Stimulated activated CD8-positive, alpha-beta memory T cell treated with anti-CD3 and anti-CD28 coated beads, Interleukin-15, amount 100 ng/mL, for 4 hours (primary cell): Measurements from ENCODE around the gene VPS52.

Source experiments
- DNase-seq, 2 donors: peaks; one replicate each; pipeline ENCODE4 v3.0.0-alpha.2; 2020; ENCODE audit warnings: low read depth in 2 of 2

The VPS52 gene

DNA sequence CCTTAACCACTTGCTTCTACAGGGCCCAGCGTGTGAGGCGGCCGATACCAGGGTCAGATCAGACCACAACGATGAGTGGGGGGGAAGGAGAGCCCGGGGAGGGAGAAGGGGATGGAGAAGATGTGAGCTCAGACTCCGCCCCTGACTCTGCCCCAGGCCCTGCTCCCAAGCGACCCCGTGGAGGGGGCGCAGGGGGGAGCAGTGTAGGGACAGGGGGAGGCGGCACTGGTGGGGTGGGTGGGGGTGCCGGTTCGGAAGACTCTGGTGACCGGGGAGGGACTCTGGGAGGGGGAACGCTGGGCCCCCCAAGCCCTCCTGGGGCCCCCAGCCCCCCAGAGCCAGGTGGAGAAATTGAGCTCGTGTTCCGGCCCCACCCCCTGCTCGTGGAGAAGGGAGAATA lies 60.5 kb downstream of the VPS52 start:
- no peak for DNase-seq

DNA sequence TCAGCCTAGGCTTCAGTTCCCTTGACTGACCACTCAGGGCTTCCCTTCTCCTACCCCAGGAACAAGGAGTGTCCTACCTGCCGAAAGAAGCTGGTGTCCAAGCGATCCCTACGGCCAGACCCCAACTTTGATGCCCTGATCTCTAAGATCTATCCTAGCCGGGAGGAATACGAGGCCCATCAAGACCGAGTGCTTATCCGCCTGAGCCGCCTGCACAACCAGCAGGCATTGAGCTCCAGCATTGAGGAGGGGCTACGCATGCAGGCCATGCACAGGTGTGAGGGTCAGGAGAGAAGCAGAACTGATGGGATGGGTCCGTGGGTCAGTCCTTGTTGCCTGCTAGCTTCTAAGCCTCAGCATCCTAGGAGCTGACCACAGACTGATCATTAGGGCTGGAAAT lies 61.8 kb downstream of the VPS52 start:
- DNase-seq, result no peak

DNA sequence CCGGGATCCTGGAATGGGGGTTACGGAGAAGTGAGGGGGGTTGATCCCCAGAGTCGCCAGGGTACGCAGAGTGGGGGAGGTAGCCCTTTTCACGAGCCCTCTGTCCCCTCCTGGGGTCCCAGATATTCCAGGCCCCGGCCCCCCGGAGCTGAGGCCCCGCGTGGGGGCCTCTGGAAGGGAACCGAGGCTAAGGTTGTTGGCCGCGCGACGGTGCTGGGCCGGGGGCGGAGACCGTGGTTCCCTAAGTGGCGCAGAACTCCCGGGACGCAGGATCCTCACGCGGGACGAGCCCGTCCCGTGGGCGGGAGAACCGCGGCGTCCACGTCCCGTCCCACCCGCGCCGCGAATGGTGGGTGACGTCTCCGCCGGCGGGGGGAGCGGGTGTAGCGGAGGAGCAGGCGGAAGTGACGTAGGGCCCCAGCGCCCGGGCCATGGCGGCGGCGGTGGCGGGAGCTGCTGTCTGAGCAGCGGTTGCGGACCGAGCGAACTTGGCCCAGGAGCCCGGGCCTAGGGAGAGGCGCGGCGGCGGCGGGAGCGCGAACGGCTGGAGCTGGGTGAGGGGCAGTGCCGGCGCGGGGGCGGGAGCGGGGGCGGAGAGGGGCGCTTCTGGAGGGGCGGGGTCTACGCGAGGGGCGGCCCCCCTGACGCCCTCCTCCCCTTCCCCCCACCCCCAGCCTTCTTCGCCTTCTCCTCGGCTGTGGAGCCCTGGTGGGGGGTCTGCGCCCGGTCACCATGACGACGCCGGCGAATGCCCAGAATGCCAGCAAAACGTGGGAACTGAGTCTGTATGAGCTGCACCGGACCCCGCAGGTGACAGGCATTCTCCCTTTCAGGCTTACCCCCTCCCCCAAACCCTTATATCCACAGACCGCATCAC lies 63.3 kb downstream of the VPS52 start, which contains the start of gene RING1:
Gene RING1 (plus strand): TSS at position 410 of the 877 bp plus-strand sequence. CDS start 323 bp downstream, at position 733.
- peak; percentile 73 to 77 for DNase-seq

DNA sequence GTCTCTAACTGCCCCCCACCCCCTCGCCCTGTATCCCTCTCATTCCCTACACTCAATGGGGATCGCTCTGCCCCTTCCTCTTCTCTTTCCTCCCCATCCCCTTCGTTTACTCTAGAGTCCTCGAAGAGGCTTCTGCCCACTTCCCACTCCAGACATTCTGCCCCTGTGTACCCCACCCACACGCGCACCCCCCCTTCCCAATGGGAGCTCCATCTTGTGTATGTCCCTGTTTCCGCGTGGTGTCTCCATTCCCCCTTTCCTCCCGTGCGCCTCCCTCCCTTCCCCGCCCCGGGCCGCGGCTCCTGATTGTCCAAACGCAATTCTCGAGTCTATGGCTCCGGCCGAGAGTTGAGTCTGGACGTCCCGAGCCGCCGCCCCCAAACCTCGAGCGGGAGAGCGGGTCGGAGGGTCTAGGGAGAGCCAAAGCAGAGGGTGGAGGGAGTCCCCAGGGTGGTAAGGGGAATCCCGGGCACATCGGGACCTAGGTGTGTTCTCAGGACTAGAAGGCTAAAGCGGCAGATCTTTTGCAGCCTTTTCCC lies 64.1 kb downstream of the VPS52 start:
- DNase-seq, result no peak

DNA sequence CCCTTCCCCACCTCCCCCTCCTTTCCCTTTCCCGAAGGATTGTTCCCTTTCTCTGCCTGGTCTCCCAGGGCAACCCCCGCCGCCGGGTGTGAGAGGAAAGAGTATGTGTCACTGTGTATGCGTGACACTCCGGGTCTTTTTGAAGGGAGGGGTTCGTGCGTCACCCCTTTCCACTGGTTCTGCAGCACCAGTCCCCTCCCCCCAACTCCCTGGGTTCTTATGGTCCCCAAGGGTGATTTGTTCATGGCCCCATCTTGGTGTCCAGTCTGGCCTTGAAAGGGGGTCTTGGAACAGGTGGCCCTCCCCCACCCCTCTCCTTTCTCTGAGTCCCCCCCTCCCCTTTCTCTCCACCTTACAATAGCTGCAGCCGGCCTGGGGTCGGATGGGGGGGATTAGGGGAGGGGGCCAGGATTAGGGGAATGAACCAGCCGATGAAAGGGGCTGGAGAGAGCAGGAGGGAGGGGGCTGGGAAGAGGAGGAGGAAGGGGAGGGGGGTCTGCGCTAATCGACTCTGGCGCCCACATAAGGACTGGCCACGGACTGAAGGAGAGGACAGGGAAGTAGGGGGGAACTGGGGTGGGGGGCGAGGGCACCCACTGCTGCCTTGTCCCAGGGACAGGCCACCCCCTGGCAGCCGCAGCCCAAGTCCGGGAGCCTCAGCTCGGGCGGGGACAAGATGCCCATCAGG lies 64.7 kb downstream of the VPS52 start:
- DNase-seq, result no peak

DNA sequence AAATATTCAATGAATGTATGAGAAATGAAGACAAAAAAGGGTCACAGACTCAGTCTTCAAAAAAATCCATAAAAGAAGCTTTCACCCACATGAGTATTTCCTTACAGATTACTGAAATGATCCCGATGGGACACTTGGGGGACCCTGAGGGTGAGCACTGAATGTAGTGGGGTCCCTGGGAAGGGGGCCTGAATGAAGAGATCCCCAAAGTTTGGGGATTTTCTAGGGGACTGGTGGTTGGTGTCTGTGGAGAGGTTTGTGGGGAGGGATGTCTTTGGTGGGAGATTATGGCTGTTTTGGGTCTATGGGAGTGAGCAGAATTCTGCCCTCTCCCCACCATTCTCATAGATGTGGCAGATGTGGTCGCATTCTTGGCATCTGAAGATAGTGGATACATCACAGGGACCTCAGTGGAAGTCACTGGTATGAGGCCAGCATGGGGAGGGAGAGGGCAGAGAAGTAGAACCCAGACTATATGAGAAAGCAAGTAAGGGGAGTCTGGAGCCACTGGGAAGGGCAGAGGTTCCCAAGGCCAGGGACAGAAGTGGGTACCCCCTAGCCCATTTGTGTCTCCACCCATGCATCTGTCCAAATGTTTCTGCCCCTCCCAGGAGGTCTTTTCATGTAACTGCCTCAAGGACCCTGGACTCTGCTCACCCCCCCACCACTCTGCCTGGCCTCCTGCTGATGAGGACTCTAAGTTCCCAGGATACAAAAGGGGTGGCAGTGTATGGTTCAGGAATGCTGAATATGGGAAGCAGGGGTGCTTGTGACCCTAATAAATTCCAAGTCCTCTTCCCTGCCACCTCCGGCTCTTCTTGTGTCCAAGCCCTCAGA lies 65.4 kb downstream of the VPS52 start:
- no peak for DNase-seq

DNA sequence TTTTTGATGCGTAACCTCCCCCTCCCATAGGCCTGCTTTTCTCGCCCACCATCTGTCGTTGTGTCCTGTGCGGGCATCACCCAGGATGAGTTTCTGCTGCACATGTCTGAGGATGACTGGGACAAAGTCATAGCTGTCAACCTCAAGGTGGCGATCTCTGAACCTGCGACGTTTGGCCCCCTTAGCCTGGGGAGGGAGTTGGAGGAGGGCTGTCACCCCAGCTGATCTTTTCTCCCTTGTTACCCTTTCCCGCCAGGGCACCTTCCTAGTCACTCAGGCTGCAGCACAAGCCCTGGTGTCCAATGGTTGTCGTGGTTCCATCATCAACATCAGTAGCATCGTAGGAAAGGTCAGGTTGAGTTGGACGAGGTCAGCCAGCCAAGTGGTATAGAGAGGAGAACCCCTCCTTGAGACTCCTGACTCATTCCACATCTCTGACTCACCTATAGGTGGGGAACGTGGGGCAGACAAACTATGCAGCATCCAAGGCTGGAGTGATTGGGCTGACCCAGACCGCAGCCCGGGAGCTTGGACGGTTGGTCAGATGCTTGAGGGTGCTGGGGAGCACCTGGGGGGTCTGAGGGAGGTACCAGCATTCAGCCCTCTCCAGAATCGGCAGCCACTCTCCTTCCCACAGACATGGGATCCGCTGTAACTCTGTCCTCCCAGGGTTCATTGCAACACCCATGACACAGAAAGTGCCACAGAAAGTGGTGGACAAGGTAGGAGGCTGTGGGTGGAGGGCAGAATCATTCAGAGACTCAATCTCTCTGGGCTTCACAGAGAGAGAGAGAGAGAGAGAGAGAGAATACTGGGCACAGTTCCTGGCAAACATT lies 66.3 kb downstream of the VPS52 start:
- no peak for DNase-seq

DNA sequence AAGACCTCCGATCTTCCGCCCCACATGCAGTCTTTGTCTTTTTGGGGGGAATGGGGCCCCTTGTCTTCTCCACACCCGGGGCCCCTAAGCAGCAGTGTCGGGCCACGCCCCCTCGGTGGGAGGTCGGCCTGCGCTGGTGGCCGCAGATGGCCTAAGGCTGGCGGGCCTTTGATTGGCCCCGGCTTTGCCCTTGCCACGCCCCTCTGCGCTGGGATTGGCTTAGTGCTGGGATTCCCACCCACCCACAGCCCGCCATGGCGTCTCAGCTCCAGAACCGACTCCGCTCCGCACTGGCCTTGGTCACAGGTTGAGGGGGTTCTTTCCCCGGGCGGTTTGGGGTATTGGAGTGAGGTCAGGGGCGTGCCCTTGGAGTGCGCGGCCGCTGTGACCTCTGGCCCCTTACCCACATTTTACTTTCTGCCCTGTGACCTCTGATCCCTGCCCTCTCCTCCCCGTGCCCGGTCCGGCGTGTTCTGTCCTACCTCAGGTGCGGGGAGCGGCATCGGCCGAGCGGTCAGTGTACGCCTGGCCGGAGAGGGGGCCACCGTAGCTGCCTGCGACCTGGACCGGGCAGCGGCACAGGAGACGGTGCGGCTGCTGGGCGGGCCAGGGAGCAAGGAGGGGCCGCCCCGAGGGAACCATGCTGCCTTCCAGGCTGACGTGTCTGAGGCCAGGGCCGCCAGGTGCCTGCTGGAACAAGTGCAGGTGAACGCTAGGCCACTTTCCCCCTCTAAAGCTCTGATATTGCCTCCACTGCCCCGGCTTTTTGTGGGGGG lies 67.1 kb downstream of the VPS52 start, which contains the start of gene HSD17B8:
Gene HSD17B8 (plus strand): TSS at position 241 of the 776 bp plus-strand sequence. CDS start 14 bp downstream, at position 255.
- DNase-seq, result peak; percentile 79 to 85

DNA sequence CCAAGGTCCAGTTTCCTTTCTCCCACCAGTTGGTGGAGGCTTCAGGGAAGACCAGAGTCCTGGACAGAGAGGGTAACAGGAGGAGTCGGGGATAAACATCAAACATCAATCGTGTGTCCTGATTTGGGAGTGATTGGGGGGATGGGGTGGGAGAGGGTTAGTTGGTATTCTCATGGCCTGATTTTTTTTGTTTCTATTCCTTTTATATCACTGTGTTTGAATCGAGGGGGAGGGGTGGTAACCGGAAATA lies 67.6 kb downstream of the VPS52 start:
- DNase-seq, result no peak

DNA sequence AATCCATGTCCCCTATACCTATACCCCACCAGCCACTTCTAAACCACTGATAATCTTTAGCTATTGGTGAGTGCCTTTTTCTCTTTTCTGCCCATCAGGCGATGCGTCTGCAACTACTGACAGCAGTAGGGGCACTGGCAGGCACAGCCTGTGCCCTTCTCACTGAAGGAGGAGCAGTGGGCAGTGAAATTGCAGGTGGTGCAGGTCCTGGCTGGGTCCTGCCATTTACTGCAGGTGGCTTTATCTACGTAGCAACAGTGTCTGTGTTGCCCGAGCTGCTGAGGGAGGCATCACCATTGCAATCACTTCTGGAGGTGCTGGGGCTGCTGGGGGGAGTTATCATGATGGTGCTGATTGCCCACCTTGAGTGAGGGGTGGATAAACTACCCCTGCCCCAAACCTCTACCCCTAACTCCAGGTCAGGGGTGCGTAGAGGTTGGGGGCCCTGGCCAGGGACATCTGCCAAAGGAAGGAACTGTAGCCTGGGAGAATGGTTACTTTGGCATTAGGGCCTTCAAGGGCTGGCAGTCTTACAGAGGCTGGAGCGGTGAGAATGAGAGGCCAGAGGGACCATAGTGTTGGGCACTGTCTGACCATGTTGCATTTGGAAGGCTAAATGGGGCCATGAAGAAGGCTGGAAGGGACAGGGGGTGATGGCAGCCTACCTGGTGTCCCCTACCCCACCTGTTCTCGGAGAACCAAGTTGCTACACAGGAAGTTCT lies 68.1 kb downstream of the VPS52 start:
- DNase-seq, result no peak

DNA sequence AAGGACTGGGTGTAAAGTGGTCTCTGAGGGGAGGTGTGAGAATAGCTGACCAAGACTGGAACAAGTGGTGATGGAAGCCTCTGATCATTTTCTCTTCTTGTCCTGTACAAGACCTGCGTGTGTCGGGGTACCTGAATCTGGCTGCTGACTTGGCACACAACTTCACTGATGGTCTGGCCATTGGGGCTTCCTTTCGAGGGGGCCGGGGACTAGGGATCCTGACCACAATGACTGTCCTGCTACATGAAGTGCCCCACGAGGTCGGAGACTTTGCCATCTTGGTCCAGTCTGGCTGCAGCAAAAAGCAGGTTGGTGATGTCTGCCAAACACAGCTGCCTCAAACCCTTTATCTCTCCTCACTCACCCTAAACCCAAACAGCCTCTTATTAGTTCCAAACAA lies 68.9 kb downstream of the VPS52 start:
- DNase-seq, result no peak

DNA sequence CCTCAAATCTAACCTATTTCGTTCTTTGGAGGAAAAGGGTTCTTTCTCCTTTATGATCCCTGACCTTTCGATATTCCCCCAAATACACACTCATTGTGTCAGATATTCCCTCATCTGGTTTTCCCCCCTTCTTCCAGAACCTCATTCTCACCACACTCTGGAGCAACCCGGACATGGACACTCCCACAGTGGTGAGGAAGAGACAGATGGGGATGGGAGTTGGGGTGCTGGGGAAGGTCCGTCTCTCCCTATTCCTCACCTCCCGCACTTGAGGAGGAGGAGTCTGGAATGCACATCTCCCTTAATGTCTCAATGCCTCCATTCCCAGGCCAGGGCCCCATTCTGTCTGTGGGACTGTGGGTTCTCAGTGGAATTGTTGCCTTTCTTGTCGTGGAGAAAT lies 69.7 kb downstream of the VPS52 start:
- DNase-seq, result no peak

DNA sequence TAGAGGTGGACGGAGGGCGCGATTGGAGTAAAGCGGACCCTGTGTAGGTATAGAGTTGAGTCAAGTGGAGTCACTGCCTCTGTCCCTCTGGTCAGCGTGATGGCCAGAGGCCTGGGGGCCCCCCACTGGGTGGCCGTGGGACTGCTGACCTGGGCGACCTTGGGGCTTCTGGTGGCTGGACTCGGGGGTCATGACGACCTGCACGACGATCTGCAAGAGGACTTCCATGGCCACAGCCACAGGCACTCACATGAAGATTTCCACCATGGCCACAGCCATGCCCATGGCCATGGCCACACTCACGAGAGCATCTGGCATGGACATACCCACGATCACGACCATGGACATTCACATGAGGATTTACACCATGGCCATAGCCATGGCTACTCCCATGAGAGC lies 70.5 kb downstream of the VPS52 start:
- no peak for DNase-seq
